ENCODE measurements around the gene RPE65. TPM values are rescaled to one million over a fixed set of nuclear protein-coding genes. Genes with fewer than 3 reads are reported as not detected.

RPE65 gene
- total RNA-seq, 1 experiment from 2014 or later: not detected

DNA sequence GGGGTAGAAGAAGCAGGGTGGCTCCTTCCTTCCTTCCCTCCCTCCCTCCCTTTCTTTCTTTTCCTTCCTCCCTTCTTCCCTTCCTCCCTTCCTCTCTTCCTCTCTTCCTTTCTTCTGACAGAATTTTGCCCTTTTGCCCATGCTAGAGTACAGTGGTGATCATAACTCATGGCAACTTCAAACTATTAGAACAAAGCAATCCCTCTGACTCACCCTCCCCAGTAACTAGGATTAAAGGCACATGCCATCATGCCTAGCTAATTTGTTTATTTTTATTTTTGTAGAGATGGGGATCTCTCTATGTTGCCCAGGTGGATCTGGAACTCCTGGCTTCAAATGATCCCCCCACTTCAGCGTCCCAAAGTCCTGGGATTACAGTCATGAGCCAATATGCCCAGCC lies 10.0 kb upstream of the RPE65 start:
- no peaks in the 10 kb centered on the region for H3K36me3 Mint-ChIP-seq (ENCODE audit: insufficient read depth, unreplicated experiment)
- no peak overlapping the region for H3K4me3 Mint-ChIP-seq (ENCODE audit: low read depth, unreplicated experiment)
- intact Hi-C loops (cut with micrococcal nuclease; ENCODE audit: unreplicated experiment): no loop called here
- TF ChIP-seq CTCF (IDR thresholded peaks at IDR 0.05; ENCODE audit: unreplicated experiment): no peak
- peaks cover 4% of the 10 kb centered on the region for H3K9me3 Mint-ChIP-seq (ENCODE audit: low read depth, unreplicated experiment)
- CTCF ChIA-PET: interaction anchor here (0.6 kb wide), 1 partner anchor 339 kb away, joined by 8 read pairs; no protein-coding TSS in a partner anchor
- H3K27ac Mint-ChIP-seq (ENCODE audit: unreplicated experiment): no peak overlapping the region
- no peaks in the 10 kb centered on the region for H3K4me1 Mint-ChIP-seq (ENCODE audit: low read depth, unreplicated experiment)
- DNase-seq: no peak
- no peaks in the 10 kb centered on the region for H3K27me3 Mint-ChIP-seq (ENCODE audit: unreplicated experiment)
- BruUV-seq (replicated peaks): no TSS peak

DNA sequence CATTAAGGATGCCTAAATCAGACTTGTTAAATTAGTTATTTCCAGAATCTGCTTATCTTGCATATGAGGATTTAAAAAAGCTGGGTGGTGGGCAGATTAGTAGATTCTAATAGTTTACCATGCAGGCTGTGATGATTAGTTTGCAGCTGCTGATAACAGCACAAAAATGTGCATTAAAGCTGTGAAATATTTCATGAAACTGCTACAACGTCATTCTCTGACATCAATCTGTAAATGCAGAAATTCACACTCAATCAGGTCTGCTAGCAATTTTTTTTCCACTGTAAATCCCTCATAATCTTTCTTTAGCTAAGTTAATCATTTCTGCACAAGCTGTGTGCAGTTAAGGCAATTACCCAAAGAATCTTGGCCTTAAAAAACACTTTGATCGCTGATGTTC lies 9.3 kb upstream of the RPE65 start:
- no peaks in the 10 kb centered on the region for H3K27me3 Mint-ChIP-seq (ENCODE audit: unreplicated experiment)
- TF ChIP-seq CTCF (IDR thresholded peaks at IDR 0.05; ENCODE audit: unreplicated experiment): no peak

GRCh38 chr1:68456202-68456601 lies 6.4 kb upstream of the RPE65 start:
- H3K4me1 Mint-ChIP-seq (ENCODE audit: low read depth, unreplicated experiment): no peaks in the 10 kb centered on the region
- TF ChIP-seq CTCF (IDR thresholded peaks at IDR 0.05; ENCODE audit: unreplicated experiment): no peak
- no peaks in the 10 kb centered on the region for H3K36me3 Mint-ChIP-seq (ENCODE audit: insufficient read depth, unreplicated experiment)
- intact Hi-C loops (cut with micrococcal nuclease; ENCODE audit: unreplicated experiment): no loop called here
- no peaks in the 10 kb centered on the region for H3K27me3 Mint-ChIP-seq (ENCODE audit: unreplicated experiment)
- CTCF ChIA-PET: no interaction called here
- H3K4me3 Mint-ChIP-seq (ENCODE audit: low read depth, unreplicated experiment): no peak overlapping the region
- no peak for DNase-seq
- H3K9me3 Mint-ChIP-seq (ENCODE audit: low read depth, unreplicated experiment): no peaks in the 10 kb centered on the region
- BruUV-seq (replicated peaks): no TSS peak
- H3K27ac Mint-ChIP-seq (ENCODE audit: unreplicated experiment): no peak overlapping the region

More for the DNA sequence above, 9.3 kb upstream of the RPE65 start:
- H3K9me3 Mint-ChIP-seq (ENCODE audit: low read depth, unreplicated experiment): peaks cover 4% of the 10 kb centered on the region
- intact Hi-C loops (cut with micrococcal nuclease; ENCODE audit: unreplicated experiment): no loop called here
- H3K36me3 Mint-ChIP-seq (ENCODE audit: insufficient read depth, unreplicated experiment): no peaks in the 10 kb centered on the region
- CTCF ChIA-PET: no interaction called here
- DNase-seq: no peak
- no peak overlapping the region for H3K27ac Mint-ChIP-seq (ENCODE audit: unreplicated experiment)
- BruUV-seq (replicated peaks): no TSS peak
- H3K4me3 Mint-ChIP-seq (ENCODE audit: low read depth, unreplicated experiment): no peak overlapping the region
- H3K4me1 Mint-ChIP-seq (ENCODE audit: low read depth, unreplicated experiment): no peaks in the 10 kb centered on the region

DNA sequence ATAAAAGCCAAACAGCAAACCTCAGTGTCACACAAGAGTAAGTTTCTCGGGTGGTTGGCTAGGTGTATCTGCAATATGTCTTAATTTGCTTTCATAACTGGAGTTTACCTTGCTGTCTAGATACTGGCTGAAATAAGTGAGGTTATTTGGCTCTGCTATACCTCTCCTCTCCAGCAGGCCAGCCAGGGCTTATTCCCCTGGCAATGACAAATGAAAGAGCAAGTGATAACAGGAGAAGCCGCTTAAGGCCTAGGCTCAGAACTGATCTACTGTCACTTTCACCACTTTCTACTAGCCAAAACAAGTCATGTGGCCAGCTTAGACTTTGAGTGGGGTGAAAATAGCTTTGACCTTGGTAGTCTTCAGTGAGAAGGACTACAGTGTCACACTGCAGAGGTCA lies 4.8 kb upstream of the RPE65 start:
- Mint-ChIP-seq H3K4me1 (ENCODE audit: low read depth, unreplicated experiment) (no peaks in the 10 kb centered on the region), H3K27ac (ENCODE audit: unreplicated experiment) (no peak overlapping the region), H3K4me3 (ENCODE audit: low read depth, unreplicated experiment) (no peak overlapping the region), H3K9me3 (ENCODE audit: low read depth, unreplicated experiment) (no peaks in the 10 kb centered on the region), H3K27me3 (ENCODE audit: unreplicated experiment) (no peaks in the 10 kb centered on the region), H3K36me3 (ENCODE audit: insufficient read depth, unreplicated experiment) (no peaks in the 10 kb centered on the region)
- CTCF ChIA-PET: no interaction called here
- TF ChIP-seq CTCF (IDR thresholded peaks at IDR 0.05; ENCODE audit: unreplicated experiment): no peak
- BruUV-seq (replicated peaks): no TSS peak
- intact Hi-C loops (cut with micrococcal nuclease; ENCODE audit: unreplicated experiment): no loop called here
- DNase-seq: no peak
